Measurements from ENCODE around the gene POLN. TPM values are rescaled to one million over a fixed set of nuclear protein-coding genes. Genes with fewer than 3 reads are reported as not detected.

The POLN gene
- total RNA-seq, 2 experiments from 2014 or later = 4.0 to 4.4 TPM

GRCh38 chr4:2288051-2288541, 46.2 kb upstream of the POLN start:
- BruUV-seq (replicated peaks) = no TSS peak
- no peak for DNase-seq (ENCODE audit: low spot score)
- intact Hi-C loops (cut with micrococcal nuclease; ENCODE audit: unreplicated experiment) = no loop called here

GRCh38 chr4:2287594-2287915, 45.6 kb upstream of the POLN start:
- BruUV-seq (replicated peaks) = no TSS peak
- ChIA-PET POLR2A (no interaction called here), CTCF (ENCODE audit: unreplicated experiment) (no interaction called here)
- Histone ChIP-seq H3K36me3 (ENCODE audit: insufficient read depth, low read length) (no peaks in the 10 kb centered on the region), H3K27ac (ENCODE audit: low read depth, low read length, poor library complexity, severe bottlenecking) (no peak overlapping the region), H3K4me2 (ENCODE audit: low read length) (no peak overlapping the region), H3K79me2 (ENCODE audit: insufficient read depth, low read depth, low read length) (no peaks in the 10 kb centered on the region), H2AFZ (ENCODE audit: low read length) (no peak overlapping the region), H3K4me3 (ENCODE audit: low read depth, low read length, poor library complexity, severe bottlenecking) (no peak overlapping the region), H3K9me2 (ENCODE audit: insufficient read depth, low read length) (no peaks in the 10 kb centered on the region), H4K20me1 (ENCODE audit: insufficient read depth, low read length) (no peaks in the 10 kb centered on the region), H3K9me3 (ENCODE audit: low read length) (no peaks in the 10 kb centered on the region), H3K4me1 (ENCODE audit: insufficient read depth, low read length, poor library complexity, severe bottlenecking) (peaks cover 18% of the 10 kb centered on the region)
- no peak for DNase-seq (ENCODE audit: low spot score)
- intact Hi-C loops (cut with micrococcal nuclease; ENCODE audit: unreplicated experiment) = no loop called here
- no peak for TF ChIP-seq EZH2phosphoT487 (IDR thresholded peaks at IDR 0.05; ENCODE audit: borderline replicate concordance, low read depth, low read length)
- TF ChIP-seq CTCF (conservative IDR thresholded peaks at IDR 0.05; ENCODE audit: low read length) = no peak

More at GRCh38 chr4:2288051-2288541, 46.2 kb upstream of the POLN start:
- peaks cover 17% of the 10 kb centered on the region for H3K4me1 ChIP-seq (ENCODE audit: insufficient read depth, low read length, poor library complexity, severe bottlenecking)
- ChIA-PET CTCF (ENCODE audit: unreplicated experiment) (no interaction called here), POLR2A (no interaction called here)
- H3K9me2 ChIP-seq (ENCODE audit: insufficient read depth, low read length) = no peaks in the 10 kb centered on the region
- H3K4me2 ChIP-seq (ENCODE audit: low read length) = no peak overlapping the region
- TF ChIP-seq CTCF (conservative IDR thresholded peaks at IDR 0.05; ENCODE audit: low read length) (no peak), EZH2phosphoT487 (IDR thresholded peaks at IDR 0.05; ENCODE audit: borderline replicate concordance, low read depth, low read length) (no peak)
- no peak overlapping the region for H3K27ac ChIP-seq (ENCODE audit: low read depth, low read length, poor library complexity, severe bottlenecking)
- no peaks in the 10 kb centered on the region for H3K79me2 ChIP-seq (ENCODE audit: insufficient read depth, low read depth, low read length)
- H3K9me3 ChIP-seq (ENCODE audit: low read length) = no peaks in the 10 kb centered on the region
- H2AFZ ChIP-seq (ENCODE audit: low read length) = no peak overlapping the region
- no peak overlapping the region for H3K4me3 ChIP-seq (ENCODE audit: low read depth, low read length, poor library complexity, severe bottlenecking)
- H3K36me3 ChIP-seq (ENCODE audit: insufficient read depth, low read length) = no peaks in the 10 kb centered on the region
- no peaks in the 10 kb centered on the region for H4K20me1 ChIP-seq (ENCODE audit: insufficient read depth, low read length)

GRCh38 chr4:2286904-2287593, 45.1 kb upstream of the POLN start:
- peaks cover 23% of the 10 kb centered on the region for H3K4me1 ChIP-seq (ENCODE audit: insufficient read depth, low read length, poor library complexity, severe bottlenecking)
- TF ChIP-seq EZH2phosphoT487 (IDR thresholded peaks at IDR 0.05; ENCODE audit: borderline replicate concordance, low read depth, low read length) = no peak
- TF ChIP-seq CTCF (conservative IDR thresholded peaks at IDR 0.05; ENCODE audit: low read length) = no peak
- intact Hi-C loops (cut with micrococcal nuclease; ENCODE audit: unreplicated experiment) = no loop called here
- no peaks in the 10 kb centered on the region for H3K36me3 ChIP-seq (ENCODE audit: insufficient read depth, low read length)
- no peak overlapping the region for H3K4me2 ChIP-seq (ENCODE audit: low read length)
- no TSS peak for BruUV-seq (replicated peaks)
- H2AFZ ChIP-seq (ENCODE audit: low read length) = no peak overlapping the region
- H4K20me1 ChIP-seq (ENCODE audit: insufficient read depth, low read length) = no peaks in the 10 kb centered on the region
- CTCF ChIA-PET (ENCODE audit: unreplicated experiment) = no interaction called here
- H3K27ac ChIP-seq (ENCODE audit: low read depth, low read length, poor library complexity, severe bottlenecking) = no peak overlapping the region
- no peak overlapping the region for H3K4me3 ChIP-seq (ENCODE audit: low read depth, low read length, poor library complexity, severe bottlenecking)
- no peak for DNase-seq (ENCODE audit: low spot score)
- no peaks in the 10 kb centered on the region for H3K9me2 ChIP-seq (ENCODE audit: insufficient read depth, low read length)
- H3K9me3 ChIP-seq (ENCODE audit: low read length) = no peaks in the 10 kb centered on the region
- H3K79me2 ChIP-seq (ENCODE audit: insufficient read depth, low read depth, low read length) = no peaks in the 10 kb centered on the region
- POLR2A ChIA-PET = interaction anchor here (0.6 kb wide), 2 partner anchors 61 to 1303 kb away, joined by 3 read pairs; no protein-coding TSS in a partner anchor

Data from OCI-LY7 (cell line).